H9 (cell line): Measurements from ENCODE around the gene SCT. TPM values are rescaled to one million over a fixed set of nuclear protein-coding genes. Genes with fewer than 3 reads are reported as not detected.

ENCODE experiments used
- DNase-seq: peaks from one replicate; pipeline ENCODE4 v3.0.0-alpha.2; 2017
- H2AFZ ChIP-seq: one replicate; pipeline ENCODE4 v1.6.1; 2013; ENCODE audit warnings: mild to moderate bottlenecking, low read length, control low read depth, moderate library complexity
- H2AK5ac ChIP-seq: 2 replicates; pipeline ENCODE4 v1.6.1; 2013; ENCODE audit warnings: low read length, control low read depth, mixed read lengths; ENCODE audit not compliant: insufficient read length
- H2BK120ac ChIP-seq: one replicate; pipeline ENCODE4 v1.6.1; 2013; ENCODE audit warnings: low read depth, mild to moderate bottlenecking, low read length, control low read depth, inconsistent platforms; ENCODE audit not compliant: poor library complexity, severe bottlenecking
- H2BK12ac ChIP-seq: 2 replicates; pipeline ENCODE4 v1.6.1; 2013; ENCODE audit warnings: low read length, control low read depth, mixed read lengths, low read depth; ENCODE audit not compliant: insufficient read length
- H2BK15ac ChIP-seq: 2 replicates; pipeline ENCODE4 v1.6.1; 2013; ENCODE audit warnings: low read depth, low read length, control low read depth
- H2BK20ac ChIP-seq: one replicate; pipeline ENCODE4 v1.6.1; 2013; ENCODE audit warnings: low read depth, mild to moderate bottlenecking, low read length, control low read depth, inconsistent platforms; ENCODE audit not compliant: poor library complexity, severe bottlenecking
- H2BK5ac ChIP-seq: 2 replicates; pipeline ENCODE4 v1.6.1; 2013; ENCODE audit warnings: low read length, control low read depth, mixed read lengths; ENCODE audit not compliant: insufficient read length
- H3K14ac ChIP-seq: 2 replicates; pipeline ENCODE4 v1.6.1; 2013; ENCODE audit warnings: low read length, control low read depth; ENCODE audit not compliant: insufficient read depth
- H3K18ac ChIP-seq: 2 replicates; pipeline ENCODE4 v1.6.1; 2013; ENCODE audit warnings: low read depth, mild to moderate bottlenecking, mixed read lengths, low read length, control low read depth; ENCODE audit not compliant: insufficient read length
- H3K23ac ChIP-seq: 2 replicates; pipeline ENCODE4 v1.6.1; 2013; ENCODE audit warnings: low read length, control low read depth, mixed read lengths, low read depth; ENCODE audit not compliant: insufficient read length
- H3K23me2 ChIP-seq: 2 replicates; pipeline ENCODE4 v1.6.1; 2013; ENCODE audit warnings: low read depth, mild to moderate bottlenecking, mixed read lengths, low read length, control low read depth; ENCODE audit not compliant: insufficient read length, poor library complexity, severe bottlenecking
- H3K27ac ChIP-seq: 2 replicates; pipeline ENCODE4 v1.5.1; 2013; ENCODE audit warnings: low read length, control low read depth, mixed read lengths, low read depth; ENCODE audit not compliant: insufficient read length
- H3K27me3 ChIP-seq: 2 replicates; pipeline ENCODE4 v1.6.1; 2013; ENCODE audit warnings: low read length, control low read depth, inconsistent platforms; ENCODE audit not compliant: insufficient read depth
- H3K4ac ChIP-seq: 2 replicates; pipeline ENCODE4 v1.6.1; 2013; ENCODE audit warnings: low read depth, mild to moderate bottlenecking, control low read depth, inconsistent platforms, low read length, moderate library complexity
- H3K4me1 ChIP-seq: 2 replicates; pipeline ENCODE4 v1.6.1; 2013; ENCODE audit warnings: low read length, control low read depth, inconsistent platforms; ENCODE audit not compliant: insufficient read depth
- H3K4me2 ChIP-seq: 2 replicates; pipeline ENCODE4 v1.6.1; 2013; ENCODE audit warnings: low read length, control low read depth, mixed read lengths; ENCODE audit not compliant: insufficient read length, insufficient read depth
- H3K56ac ChIP-seq: 2 replicates; pipeline ENCODE4 v1.6.1; 2013; ENCODE audit warnings: low read depth, mild to moderate bottlenecking, mixed read lengths, low read length, control low read depth; ENCODE audit not compliant: insufficient read length
- H3K79me1 ChIP-seq: 2 replicates; pipeline ENCODE4 v1.6.1; 2013; ENCODE audit warnings: low read depth, mild to moderate bottlenecking, moderate library complexity, low read length, control low read depth, inconsistent platforms; ENCODE audit not compliant: insufficient read depth, poor library complexity, severe bottlenecking
- H3K79me2 ChIP-seq: 2 replicates; pipeline ENCODE4 v1.6.1; 2013; ENCODE audit warnings: low read length, control low read depth, inconsistent platforms; ENCODE audit not compliant: insufficient read depth
- H3K9ac ChIP-seq: 2 replicates; pipeline ENCODE4 v1.6.1; 2013; ENCODE audit warnings: low read length, control low read depth, mixed read lengths; ENCODE audit not compliant: insufficient read length; ENCODE audit errors: extremely low read depth
- H3K9me3 ChIP-seq: one replicate; pipeline ENCODE4 v1.6.1; 2013; ENCODE audit warnings: low read depth, low read length, inconsistent platforms; ENCODE audit not compliant: control insufficient read depth
- H3T11ph ChIP-seq: one replicate; pipeline ENCODE4 v1.6.1; 2013; ENCODE audit warnings: mild to moderate bottlenecking, low read length, control low read depth, inconsistent platforms
- H4K20me1 ChIP-seq: one replicate; pipeline ENCODE4 v1.6.1; 2013; ENCODE audit not compliant: control insufficient read depth, insufficient read length, insufficient read depth
- H4K5ac ChIP-seq: 2 replicates; pipeline ENCODE4 v1.6.1; 2013; ENCODE audit warnings: low read depth, mild to moderate bottlenecking, mixed read lengths, low read length, control low read depth; ENCODE audit not compliant: insufficient read length
- H4K8ac ChIP-seq: replicated peaks from 2 replicates; pipeline ENCODE4 v1.6.1; 2013; ENCODE audit warnings: low read length, control low read depth, mixed read lengths, low read depth; ENCODE audit not compliant: insufficient read length
- H4K91ac ChIP-seq: 2 replicates; pipeline ENCODE4 v1.6.1; 2013; ENCODE audit warnings: low read depth, mild to moderate bottlenecking, moderate library complexity, mixed read lengths, low read length, control low read depth; ENCODE audit not compliant: insufficient read length
- H3K27ac Mint-ChIP-seq, 3 experiments: 2 replicates in 2 of 3; 3 replicates in 1 of 3; pipeline ENCODE4 v1.8.0; 2020 to 2021; ENCODE audit warnings: mixed read lengths in 3 of 3, mild to moderate bottlenecking in 1 of 3, moderate library complexity in 1 of 3
- H3K27me3 Mint-ChIP-seq: 2 replicates; pipeline ENCODE4 v1.8.0; 2021; ENCODE audit warnings: low read depth, mild to moderate bottlenecking, moderate library complexity, mixed read lengths
- H3K36me3 Mint-ChIP-seq, 3 experiments: 2 replicates in 2 of 3; 3 replicates in 1 of 3; pipeline ENCODE4 v1.8.0; 2020 to 2021; ENCODE audit warnings: low read depth in 3 of 3, mixed read lengths in 3 of 3; ENCODE audit not compliant: insufficient read depth in 1 of 3
- H3K4me1 Mint-ChIP-seq, 2 experiments: 2 replicates each; pipeline ENCODE4 v1.8.0; 2020; ENCODE audit warnings: mixed read lengths in 2 of 2
- H3K4me3 Mint-ChIP-seq, 2 experiments: 2 replicates in 1 of 2; 3 replicates in 1 of 2; pipeline ENCODE4 v1.8.0; 2020 to 2021; ENCODE audit warnings: mild to moderate bottlenecking in 2 of 2, mixed read lengths in 2 of 2, moderate library complexity in 1 of 2
- H3K9me3 Mint-ChIP-seq, 2 experiments: 2 replicates in 1 of 2; 3 replicates in 1 of 2; pipeline ENCODE4 v1.8.0; 2020; ENCODE audit warnings: mild to moderate bottlenecking in 2 of 2, mixed read lengths in 2 of 2, moderate library complexity in 1 of 2
- CTCF ChIP-seq: fragments of 200-600 bp; sonication (generic); conservative IDR thresholded peaks from 3 replicates; pipeline ENCODE4 v1.8.0; 2021; ENCODE audit warnings: antibody characterized with exemption, mild to moderate bottlenecking
- WGBS: extraction: QIAGEN DNeasy Blood & Tissue Kit; methylation state at CpG from one replicate; pipeline ENCODE4 v1.1.7; 2013; ENCODE audit warnings: missing lambda C conversion rate, low lambda C conversion rate, mixed read lengths; ENCODE audit not compliant: insufficient read length; ENCODE audit errors: extremely low coverage; 5-methylcytosine and 5-hydroxymethylcytosine counted together
- total RNA-seq: library from RNA; stranded (reverse); gene quantifications from 2 replicates; pipeline ENCODE4 v1.2.1, GENCODE V29; 2021

The SCT gene
- total RNA-seq, 1 experiment from 2014 or later: 1.8 TPM

DNA sequence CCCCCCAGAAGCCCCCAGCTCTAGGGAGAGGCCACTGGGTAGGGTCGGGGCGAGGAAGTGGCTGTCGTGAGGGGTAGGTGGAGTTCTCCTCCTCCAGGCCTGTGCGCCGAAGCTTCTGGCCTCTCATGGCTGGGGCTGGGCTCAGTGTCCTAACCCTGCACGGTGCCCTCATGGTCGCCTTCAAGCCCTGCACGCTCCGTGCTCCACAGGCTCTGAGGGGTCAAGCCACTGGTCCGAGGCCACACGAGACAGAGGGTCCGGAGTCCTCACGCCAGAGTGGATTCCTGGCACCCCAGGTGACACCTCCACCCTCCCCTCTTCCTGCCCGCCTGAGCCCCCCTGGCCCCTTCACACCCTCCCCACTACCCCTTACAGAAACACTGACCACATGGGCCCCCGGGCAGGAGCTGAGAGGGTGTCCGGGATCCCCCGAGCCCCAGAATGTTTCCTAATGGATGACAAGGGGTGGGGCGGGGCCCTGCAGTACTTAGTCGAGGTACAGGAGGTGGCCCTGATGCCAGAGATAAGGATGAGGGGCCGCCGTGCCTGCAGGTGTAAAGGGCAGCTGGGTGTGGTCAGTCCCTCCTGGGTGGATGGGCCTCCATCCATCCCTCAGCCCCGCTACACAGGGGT, 1.2 kb downstream of the SCT start:
- no peak overlapping the region for H2BK120ac ChIP-seq
- H3K56ac ChIP-seq: no peak overlapping the region
- no peaks in the 10 kb centered on the region for H3K79me2 ChIP-seq
- H3K27me3 Mint-ChIP-seq: peaks cover 28% of the 10 kb centered on the region
- H2BK12ac ChIP-seq: no peak overlapping the region
- H4K91ac ChIP-seq: no peak overlapping the region
- no peak for DNase-seq
- no peak overlapping the region for H3K23ac ChIP-seq
- H3K18ac ChIP-seq: no peak overlapping the region
- peaks cover 0 to 3% (median 0%) of the 10 kb centered on the region in 3 experiments; a peak in 3 of 7 replicates for H3K36me3 Mint-ChIP-seq
- no peak overlapping the region for H3K27ac Mint-ChIP-seq
- no peak overlapping the region for H4K5ac ChIP-seq
- H3K79me1 ChIP-seq: no peaks in the 10 kb centered on the region
- no peak overlapping the region for H3K27ac ChIP-seq
- peaks cover 6% of the 10 kb centered on the region; the same call in 1 of the 2 replicates for H3K27me3 ChIP-seq
- H4K8ac ChIP-seq: no peak overlapping the region
- peaks cover 9 to 24% of the 10 kb centered on the region in 2 experiments for H3K4me1 Mint-ChIP-seq
- H2AK5ac ChIP-seq: no peak overlapping the region
- H3K4me3 Mint-ChIP-seq: no peak overlapping the region
- H3K4me2 ChIP-seq: no peak overlapping the region
- no peak overlapping the region for H2BK20ac ChIP-seq
- H3K4me1 ChIP-seq: no peaks in the 10 kb centered on the region
- no peak overlapping the region for H3T11ph ChIP-seq
- H4K20me1 ChIP-seq: no peaks in the 10 kb centered on the region
- no peak for TF ChIP-seq CTCF
- no peak overlapping the region for H3K9ac ChIP-seq
- no peak overlapping the region for H3K4ac ChIP-seq
- H3K9me3 ChIP-seq: no peaks in the 10 kb centered on the region
- WGBS: no CpG with 5 or more reads among the region's 22 CpGs
- H3K9me3 Mint-ChIP-seq: no peaks in the 10 kb centered on the region; a peak in 1 of 5 replicates
- H2BK15ac ChIP-seq: no peak overlapping the region
- no peak overlapping the region for H2BK5ac ChIP-seq
- no peak overlapping the region for H3K14ac ChIP-seq
- no peaks in the 10 kb centered on the region for H3K23me2 ChIP-seq
- H2AFZ ChIP-seq: no peak overlapping the region
